Small intestine (tissue), 7 donors: ENCODE results near the gene TARBP2. TPM values are rescaled to one million over a fixed set of nuclear protein-coding genes. Genes with fewer than 3 reads are reported as not detected.
"Not testable (repeated sequence)": the region's sequence is repeated elsewhere in the genome, so short reads cannot be mapped to it uniquely, and the experiment has no call there.

Experiments used
- DNase-seq, 2 donors: peaks; one replicate each; pipeline versions ENCODE4 v3.0.0 to v3.0.0-alpha.2; 2013
- FAIRE-seq: peaks from 2 replicates; lab custom pipeline; 2012; peaks lifted over from hg19 to GRCh38; lab: Jason Lieb, UNC
- H3K27ac ChIP-seq, 3 donors: one replicate each; pipeline ENCODE4 v1.5.1; 2013; ENCODE audit warnings: low read length in 2 of 3, mild to moderate bottlenecking in 2 of 3, control low read depth in 1 of 3, inconsistent platforms in 1 of 3, low read depth in 1 of 3, moderate library complexity in 1 of 3
- H3K27me3 ChIP-seq, 3 donors: one replicate each; pipeline ENCODE4 v1.6.1; 2013; ENCODE audit warnings: low read length in 3 of 3, inconsistent platforms in 1 of 3; ENCODE audit not compliant: control insufficient read depth in 3 of 3, insufficient read depth in 3 of 3
- H3K36me3 ChIP-seq, 3 donors: one replicate each; pipeline ENCODE4 v1.6.1; 2013; ENCODE audit warnings: low read length in 3 of 3, inconsistent platforms in 1 of 3, low read depth in 1 of 3, mild to moderate bottlenecking in 1 of 3, moderate library complexity in 1 of 3; ENCODE audit not compliant: control insufficient read depth in 3 of 3, insufficient read depth in 2 of 3
- H3K4me1 ChIP-seq, 3 donors: one replicate each; pipeline ENCODE4 v1.6.1; 2013; ENCODE audit warnings: low read length in 2 of 3, inconsistent platforms in 1 of 3, low read depth in 1 of 3, mild to moderate bottlenecking in 1 of 3, moderate library complexity in 1 of 3; ENCODE audit not compliant: control insufficient read depth in 3 of 3, insufficient read depth in 2 of 3
- H3K4me3 ChIP-seq, 3 donors: one replicate each; pipeline ENCODE4 v1.5.1; 2013; ENCODE audit warnings: low read length in 3 of 3, control low read depth in 1 of 3, inconsistent platforms in 1 of 3, low read depth in 1 of 3, mild to moderate bottlenecking in 1 of 3, moderate library complexity in 1 of 3
- H3K9me3 ChIP-seq, 2 donors: one replicate each; pipeline ENCODE4 v1.6.1; 2013; ENCODE audit warnings: low read depth in 1 of 2, low read length in 1 of 2; ENCODE audit not compliant: control insufficient read depth in 2 of 2, insufficient read depth in 1 of 2
- WGBS, 3 donors: extraction: QIAGEN DNeasy Blood & Tissue Kit; methylation state at CpG; one replicate each; pipeline ENCODE4 v1.1.7; 2013; 5-methylcytosine and 5-hydroxymethylcytosine counted together
- polyA plus RNA-seq, 4 donors: library from polyadenylated mRNA; stranded (reverse) in 3 of 4; unstranded in 1 of 4; fragments of 200-250 nt in 3 of 4; fragments of 120-200 nt in 1 of 4; gene quantifications; one replicate each; pipeline versions ENCODE4 v1.2.1 to v1.2.3, GENCODE V29; 2013
- donor health status: healthy with polysubstance abuse.
- donor health status: control.
- donor health status: control.
- donor health status: Bipolar disorder and iron deficiency.
- donor health status: healthy.

Gene TARBP2
- polyA plus RNA-seq, 4 donors = 18.9 to 31.0 (median 26.9) TPM

GRCh38 chr12:53480491-53481442 is 20.3 kb upstream of the TARBP2 start:
- WGBS, 3 donors = 72 to 77% (median 74%) methylated on average over 12 of the region's 12 CpGs
- FAIRE-seq = no peak

GRCh38 chr12:53481458-53481857 is 19.6 kb upstream of the TARBP2 start:
- DNase-seq, H3K9me3 ChIP-seq, FAIRE-seq, H3K27ac ChIP-seq, H3K4me3 ChIP-seq, H3K27me3 ChIP-seq: not testable (repeated sequence)
- WGBS, 3 donors = 65 to 76% (median 66%) methylated on average over 6 of the region's 6 CpGs
- Histone ChIP-seq H3K4me1 (peaks cover 0 to 12% (median 4%) of the 10 kb centered on the region in 3 donors), H3K36me3 (peaks cover 17 to 74% (median 18%) of the 10 kb centered on the region in 3 donors)

More at GRCh38 chr12:53480491-53481442, 20.3 kb upstream of the TARBP2 start:
- Histone ChIP-seq H3K27ac (no peak overlapping the region), H3K4me1 (peaks cover 0 to 12% (median 4%) of the 10 kb centered on the region in 3 donors), H3K4me3 (no peak overlapping the region), H3K36me3 (peaks cover 17 to 67% (median 19%) of the 10 kb centered on the region in 3 donors), H3K9me3 (no peaks in the 10 kb centered on the region), H3K27me3 (no peaks in the 10 kb centered on the region)
- no peak for DNase-seq

DNA sequence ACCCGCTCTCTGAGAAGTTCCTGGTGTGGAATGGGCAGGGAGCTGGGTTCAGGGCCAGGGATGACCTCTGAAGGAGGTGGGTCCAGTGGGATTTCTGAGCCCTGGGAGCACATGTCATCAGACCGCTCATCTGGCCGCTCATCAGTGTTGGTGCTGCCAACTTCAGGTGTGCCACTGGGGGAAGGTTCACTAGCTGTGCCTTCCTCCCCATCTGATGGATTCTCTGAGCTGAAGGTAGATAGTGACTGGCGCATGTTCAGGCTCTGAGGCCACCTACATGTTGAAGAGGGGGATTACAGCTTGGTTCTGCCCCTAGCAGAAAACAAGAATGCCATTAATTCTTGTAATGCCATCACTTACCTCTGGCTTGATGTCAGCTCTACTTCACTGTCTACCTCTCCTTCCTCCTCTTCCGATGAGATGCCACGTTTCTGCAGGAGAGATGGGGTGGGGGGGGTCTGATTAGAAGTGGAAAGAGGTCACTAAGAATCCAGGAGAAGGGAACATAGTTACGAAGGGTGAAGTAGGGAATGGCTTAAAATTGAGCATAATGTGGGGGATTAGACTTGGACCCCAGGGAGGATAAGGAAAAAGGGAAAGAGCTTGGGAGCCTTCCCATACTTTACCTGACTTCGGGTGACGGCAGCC is 19.0 kb upstream of the TARBP2 start:
- H3K4me3 ChIP-seq = no peak overlapping the region
- DNase-seq (no peak), FAIRE-seq (no peak)
- H3K27ac ChIP-seq = no peak overlapping the region
- no peaks in the 10 kb centered on the region for H3K27me3 ChIP-seq
- H3K36me3 ChIP-seq = peaks cover 14 to 78% (median 14%) of the 10 kb centered on the region in 3 donors
- peaks cover 0 to 12% (median 4%) of the 10 kb centered on the region in 3 donors for H3K4me1 ChIP-seq
- H3K9me3 ChIP-seq = no peaks in the 10 kb centered on the region
- 77 to 86% (median 79%) methylated on average over 9 of the region's 9 CpGs for WGBS, 3 donors

DNA sequence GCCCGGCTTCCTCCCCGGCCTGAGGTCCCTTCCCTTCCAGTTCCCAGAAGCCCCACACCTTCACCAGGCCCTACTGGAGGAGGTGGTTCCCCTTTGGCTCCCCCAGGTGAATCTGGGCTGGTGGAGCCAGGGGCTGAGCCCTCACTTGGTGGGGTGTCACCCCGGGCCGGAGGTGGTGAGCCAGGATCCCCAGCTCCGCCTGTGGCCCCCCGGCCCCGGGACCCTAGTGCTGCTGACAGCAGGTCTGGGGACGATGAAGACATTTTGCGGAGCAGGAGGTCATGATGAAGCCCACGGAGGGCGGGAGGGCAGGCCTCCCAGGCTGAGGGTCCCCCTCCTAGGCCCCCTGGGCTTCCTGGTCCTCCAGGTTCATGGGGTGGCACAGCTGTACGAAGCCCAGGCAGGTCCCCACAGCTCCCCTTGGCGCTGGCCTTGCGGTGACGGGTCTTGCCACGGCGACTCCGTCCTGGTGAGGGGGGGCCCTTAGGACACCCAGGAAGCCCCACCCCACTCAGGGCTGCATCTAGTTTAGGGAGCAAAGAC is 18.4 kb upstream of the TARBP2 start:
- no peak overlapping the region for H3K4me3 ChIP-seq
- peaks cover 14 to 79% (median 14%) of the 10 kb centered on the region in 3 donors for H3K36me3 ChIP-seq
- FAIRE-seq (no peak), DNase-seq (no peak)
- 76 to 79% (median 79%) methylated on average over 17 to 18 of the region's 18 CpGs for WGBS, 3 donors
- H3K27ac ChIP-seq = peak overlapping the region in 1 of 3 donors; percentile 51
- peaks cover 0 to 12% (median 4%) of the 10 kb centered on the region in 3 donors for H3K4me1 ChIP-seq
- no peaks in the 10 kb centered on the region for H3K27me3 ChIP-seq
- no peaks in the 10 kb centered on the region for H3K9me3 ChIP-seq

DNA sequence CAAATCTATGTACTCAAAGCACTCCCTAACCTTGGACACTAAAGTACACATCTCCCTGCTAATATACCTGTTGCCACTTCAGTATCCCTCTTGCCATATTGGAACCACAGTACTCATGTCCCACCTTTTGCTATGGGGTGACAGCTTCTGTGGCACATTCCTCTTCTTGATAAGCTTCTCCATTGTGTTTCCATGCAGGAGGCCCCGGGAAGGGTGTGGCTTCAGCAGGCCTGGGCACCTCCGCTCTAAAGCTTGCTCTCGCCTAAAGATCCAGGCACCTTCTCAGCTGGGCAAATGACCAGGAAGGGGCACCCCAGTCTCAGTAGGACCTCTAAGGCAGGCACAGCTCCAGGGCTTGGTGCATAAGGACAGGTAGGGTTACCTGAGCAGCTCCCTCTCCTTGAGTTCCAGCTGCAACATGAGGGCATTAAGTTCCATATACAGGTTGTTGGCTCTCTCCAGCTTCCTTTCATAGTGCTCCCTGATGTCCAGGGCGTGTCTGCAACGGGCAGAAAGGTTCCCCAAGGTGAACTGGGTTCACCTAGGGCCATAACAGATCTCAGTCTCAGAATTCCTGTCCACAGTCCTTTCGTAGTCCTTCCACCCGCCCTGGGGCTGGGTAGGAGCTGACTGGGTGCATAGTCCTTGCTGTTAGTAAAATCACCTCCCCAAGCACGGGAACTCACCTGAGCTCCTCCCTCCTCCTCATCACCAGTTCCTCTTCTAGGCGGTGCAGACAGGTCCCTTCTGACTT is 17.7 kb upstream of the TARBP2 start:
- Histone ChIP-seq H3K36me3 (peaks cover 9 to 79% (median 14%) of the 10 kb centered on the region in 3 donors), H3K4me3 (no peak overlapping the region)
- peak; percentile 76 to 90 for DNase-seq

GRCh38 chr12:53483979-53484377 is 17.1 kb upstream of the TARBP2 start:
- WGBS, 3 donors = 82 to 88% (median 82%) methylated on average over 4 of the region's 4 CpGs
- Histone ChIP-seq H3K4me3 (no peak overlapping the region), H3K27ac (peak overlapping the region in 2 of 3 donors; percentile 6 to 13), H3K9me3 (no peaks in the 10 kb centered on the region), H3K27me3 (no peaks in the 10 kb centered on the region), H3K36me3 (peaks cover 7 to 77% (median 12%) of the 10 kb centered on the region in 3 donors), H3K4me1 (peaks cover 0 to 12% (median 4%) of the 10 kb centered on the region in 3 donors)
- DNase-seq (no peak), FAIRE-seq (no peak)

More for the DNA sequence above, 17.7 kb upstream of the TARBP2 start:
- 20 to 60% (median 48%) methylated on average over 9 of the region's 9 CpGs for WGBS, 3 donors
- Histone ChIP-seq H3K4me1 (peaks cover 0 to 12% (median 4%) of the 10 kb centered on the region in 3 donors), H3K27ac (peak overlapping the region; percentile 32 to 59 (median 51)), H3K27me3 (no peaks in the 10 kb centered on the region), H3K9me3 (no peaks in the 10 kb centered on the region)
- FAIRE-seq = no peak

DNA sequence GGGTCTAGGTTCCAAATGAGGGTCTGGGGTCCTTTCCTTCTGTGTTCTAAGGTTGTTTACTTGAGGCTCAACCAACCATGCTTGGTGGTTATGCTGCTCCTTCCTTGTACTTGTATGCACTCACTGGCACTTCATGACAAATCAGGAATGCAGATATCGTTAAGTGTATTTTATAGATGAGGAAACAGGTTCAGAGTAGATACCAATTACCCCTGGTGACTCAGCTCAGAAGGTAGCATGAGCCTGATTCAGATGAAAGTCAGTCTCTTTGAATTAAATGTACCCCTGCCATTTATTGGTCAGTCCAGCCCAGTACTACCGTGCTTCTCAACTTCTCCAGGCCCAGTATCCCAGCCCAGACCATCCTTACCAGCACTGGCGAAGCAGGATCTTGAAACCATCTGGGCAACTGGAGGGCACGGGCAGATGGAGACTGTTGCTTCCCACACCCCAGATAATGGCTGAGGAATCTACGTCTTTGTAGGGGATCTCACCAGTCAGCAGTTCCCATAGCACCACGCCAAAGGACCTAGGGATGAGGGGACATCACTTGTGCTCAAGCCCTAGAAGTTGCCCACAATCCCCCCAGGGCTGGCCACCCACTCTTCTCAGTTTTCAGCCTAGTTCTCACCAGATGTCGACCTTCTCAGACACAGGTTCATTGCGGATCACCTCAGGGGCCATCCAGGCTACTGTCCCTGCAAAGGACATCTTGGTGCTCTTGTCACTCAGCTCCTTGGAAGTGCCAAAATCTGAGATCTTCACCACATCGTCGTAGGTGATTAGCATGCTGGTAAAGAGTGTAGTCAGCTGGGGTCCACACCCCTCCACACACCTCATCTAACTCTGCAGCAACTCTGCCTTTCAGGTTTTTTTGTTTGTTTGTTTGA is 16.2 kb upstream of the TARBP2 start:
- H3K36me3 ChIP-seq = peaks cover 1 to 73% (median 12%) of the 10 kb centered on the region in 3 donors

More for the DNA sequence above, 16.2 kb upstream of the TARBP2 start:
- Histone ChIP-seq H3K27me3 (no peaks in the 10 kb centered on the region), H3K27ac (no peak overlapping the region), H3K9me3 (no peaks in the 10 kb centered on the region), H3K4me1 (peaks cover 0 to 15% (median 4%) of the 10 kb centered on the region in 3 donors), H3K4me3 (no peak overlapping the region)
- 83 to 85% (median 84%) methylated on average over 10 of the region's 10 CpGs for WGBS, 3 donors
- peak in 1 of 2 donors; percentile 51 for DNase-seq
- no peak for FAIRE-seq
